Heart left ventricle (tissue), 16 donors: ENCODE data around the gene TYMP. TPM values are rescaled to one million over a fixed set of nuclear protein-coding genes. Genes with fewer than 3 reads are reported as not detected.

Source experiments
- ATAC-seq, 4 donors: fragments of 200-7000 bp; cut with Tn5 transposase; one replicate each; pipeline ENCODE4 v1.9.1; 2020 to 2022; ENCODE audit warnings: moderate library complexity in 4 of 4, mild to moderate bottlenecking in 3 of 4, moderate number of reproducible peaks in 1 of 4
- DNase-seq, 5 donors: peaks; one replicate each; pipeline ENCODE4 v3.0.0-alpha.2; 2020
- H3K27ac ChIP-seq, 12 donors: fragments of 200-600 bp; sonication (generic) in 4 of 12; one replicate each; pipeline versions ENCODE4 v1.5.0 to v1.8.0; 2016 to 2022; ENCODE audit warnings: mild to moderate bottlenecking in 2 of 12
- H3K27me3 ChIP-seq, 9 donors: fragments of 200-600 bp; sonication (generic) in 2 of 9; one replicate each; pipeline versions ENCODE4 v1.5.1 to v1.8.0; 2016 to 2022; ENCODE audit warnings: mild to moderate bottlenecking in 3 of 9
- H3K36me3 ChIP-seq, 9 donors: fragments of 200-600 bp; sonication (generic) in 2 of 9; one replicate each; pipeline versions ENCODE4 v1.5.0 to v1.8.0; 2018 to 2022; ENCODE audit warnings: mild to moderate bottlenecking in 2 of 9
- H3K4me1 ChIP-seq, 12 donors: fragments of 200-600 bp; sonication (generic) in 4 of 12; one replicate each; pipeline versions ENCODE4 v1.5.0 to v1.8.0; 2016 to 2022; ENCODE audit warnings: mild to moderate bottlenecking in 3 of 12
- H3K4me3 ChIP-seq, 12 donors: fragments of 200-600 bp; sonication (generic) in 4 of 12; one replicate each; pipeline versions ENCODE4 v1.5.0 to v1.8.0; 2017 to 2022; ENCODE audit warnings: mild to moderate bottlenecking in 9 of 12, moderate library complexity in 4 of 12
- H3K9me3 ChIP-seq, 12 donors: fragments of 200-600 bp; sonication (generic) in 4 of 12; one replicate each; pipeline versions ENCODE4 v1.5.0 to v1.8.0; 2016 to 2022; ENCODE audit warnings: mild to moderate bottlenecking in 1 of 12
- POLR2A ChIP-seq, 2 donors: fragments of 450-650 bp; IDR thresholded peaks; one replicate each; pipeline ENCODE4 v1.6.1; 2017; ENCODE audit warnings: antibody characterized with exemption in 2 of 2, mild to moderate bottlenecking in 2 of 2, moderate library complexity in 2 of 2
- WGBS, 4 donors: extraction: QIAGEN DNeasy Blood & Tissue Kit in 2 of 4; methylation state at CpG; one replicate each; pipeline versions ENCODE4 v1.1.5 to v1.1.7; 2013 to 2018; 5-methylcytosine and 5-hydroxymethylcytosine counted together
- intact Hi-C, 10 donors: fragments of 100-400 bp; cut with DNase I; formaldehyde crosslinking; loops; one replicate each; pipeline versions ENCODE4 v1.11.1 to v1.14.2; 2022
- polyA plus RNA-seq, 2 donors: library from polyadenylated mRNA; stranded (reverse); fragments of 200-250 nt; gene quantifications; one replicate each; pipeline ENCODE4 v1.2.3, GENCODE V29; 2013
- total RNA-seq, 9 donors: library from RNA; depleted of rRNA in 2 of 9; stranded (reverse); fragments of >200 nt in 2 of 9; fragmentation: NEBNext Ultra II Directional in 3 of 9; extraction: Animal tissue kit (Norgen Biotek cat#: 25700) in 3 of 9; gene quantifications; one replicate each; pipeline versions ENCODE4 v1.1.0 to v1.2.4, GENCODE V29; 2016 to 2023
- TF ChIP-seq, protein P1 (sequence below), 12 donors: fragments of 200-600 bp; sonication (generic) in 4 of 12; IDR thresholded peaks; one replicate each; pipeline versions ENCODE4 v1.5.0 to v1.8.0; 2018 to 2022; ENCODE audit warnings: antibody characterized with exemption in 12 of 12, mild to moderate bottlenecking in 5 of 12
- donor health status: ischemic (EF 13 %, LVEDD 7.1; RV severe dilation, severe dysfunction).
- donor health status: healthy with polysubstance abuse.
- donor health status: DM: no; HTN: yes; CAD: no.
- donor health status: DM: no; HTN: no; CAD: no.
- donor health status: ischemic (EF 25% LVEDD 6.9; RV normal size, moderate dysfunction).
- donor health status: ischemic (EF 25% LVEDD 5.7; RV mildly dilated, moderate dysfunction).
- donor health status: healthy.
- donor health status: DM: yes; HTN: yes; CAD: no.
- donor health status: ischemic (EF 35%, LVEDD 5.7; RV mildly dilated, moderate dysfunction).
- donor health status: nonischemic (EF 11% LVEDD 7.7; RV severe dilation, severe dysfunction).
- donor health status: DM: yes; HTN: yes; CAD: no.
- donor health status: PGD.
- donor health status: ischemic (EF 29% LVEDD 5.4; RV normal size, mild dysfunction).
- donor health status: nonischemic (EF 23%, LVEDD 6.1; RV moderate dilation, normal function).

TYMP gene
- total and polyA plus RNA-seq, 11 donors, result 8.3 to 198 (median 21.7) TPM

- ATAC-seq (peak; percentile 71 to 85 (median 84)), DNase-seq (peak; percentile 91 to 95 (median 93))
- Histone ChIP-seq H3K36me3 (peaks cover 0 to 45% (median 35%) of the 10 kb centered on the region in 9 donors), H3K4me1 (peaks cover 8 to 31% (median 23%) of the 10 kb centered on the region in 12 donors), H3K27ac (peak within 1 kb of the TSS; percentile 86 to 98 (median 93)), H3K27me3 (no peaks in the 10 kb centered on the region), H3K9me3 (no peaks in the 10 kb centered on the region), H3K4me3 (peak within 1 kb of the TSS; percentile 80 to 100 (median 96))
- peak in 1 of 2 donors; percentile 65 for TF ChIP-seq POLR2A (IDR thresholded peaks at IDR 0.05)
- TF ChIP-seq, protein P1, sequence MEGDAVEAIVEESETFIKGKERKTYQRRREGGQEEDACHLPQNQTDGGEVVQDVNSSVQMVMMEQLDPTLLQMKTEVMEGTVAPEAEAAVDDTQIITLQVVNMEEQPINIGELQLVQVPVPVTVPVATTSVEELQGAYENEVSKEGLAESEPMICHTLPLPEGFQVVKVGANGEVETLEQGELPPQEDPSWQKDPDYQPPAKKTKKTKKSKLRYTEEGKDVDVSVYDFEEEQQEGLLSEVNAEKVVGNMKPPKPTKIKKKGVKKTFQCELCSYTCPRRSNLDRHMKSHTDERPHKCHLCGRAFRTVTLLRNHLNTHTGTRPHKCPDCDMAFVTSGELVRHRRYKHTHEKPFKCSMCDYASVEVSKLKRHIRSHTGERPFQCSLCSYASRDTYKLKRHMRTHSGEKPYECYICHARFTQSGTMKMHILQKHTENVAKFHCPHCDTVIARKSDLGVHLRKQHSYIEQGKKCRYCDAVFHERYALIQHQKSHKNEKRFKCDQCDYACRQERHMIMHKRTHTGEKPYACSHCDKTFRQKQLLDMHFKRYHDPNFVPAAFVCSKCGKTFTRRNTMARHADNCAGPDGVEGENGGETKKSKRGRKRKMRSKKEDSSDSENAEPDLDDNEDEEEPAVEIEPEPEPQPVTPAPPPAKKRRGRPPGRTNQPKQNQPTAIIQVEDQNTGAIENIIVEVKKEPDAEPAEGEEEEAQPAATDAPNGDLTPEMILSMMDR (IDR thresholded peaks at IDR 0.05), result peak in 2 of 12 donors; percentile 15 to 20
- intact Hi-C loops, result loop anchor here in 4 of 10 donors (2.0 to 10.0 kb wide), 5 partner anchors 33 to 263 kb away; partner anchors contain the start of genes HDAC10 (in 2 of the 4), CHKB (in 1 of the 4), SBF1 (in 1 of the 4) and SYCE3 (in 1 of the 4)
- 0 to 1% (median 1%) methylated on average over 11 to 61 of the region's 62 CpGs for WGBS, 4 donors
Observed at GRCh38 chr22:50507421-50507990, 22.3 kb downstream of the TYMP start, which contains the start of gene LMF2. LMF2 (minus strand) TSS chr22:50507702; CDS start chr22:50507675, 27 bp downstream.

GRCh38 chr22:50506611-50507420, 23.0 kb downstream of the TYMP start:
- Histone ChIP-seq H3K4me3 (peak overlapping the region; percentile 49 to 100 (median 96)), H3K9me3 (no peaks in the 10 kb centered on the region), H3K27ac (peak overlapping the region; percentile 75 to 98 (median 93)), H3K27me3 (no peaks in the 10 kb centered on the region), H3K4me1 (peaks cover 8 to 31% (median 23%) of the 10 kb centered on the region in 12 donors), H3K36me3 (peaks cover 0 to 48% (median 36%) of the 10 kb centered on the region in 9 donors)
- DNase-seq, result peak in 1 of 5 donors; percentile 42
- TF ChIP-seq, protein P1 (IDR thresholded peaks at IDR 0.05), result no peak
- TF ChIP-seq POLR2A (IDR thresholded peaks at IDR 0.05), result no peak
- 25 to 32% (median 30%) methylated on average over 12 to 21 of the region's 21 CpGs for WGBS, 4 donors
- ATAC-seq, result peak in 3 of 4 donors; percentile 2 to 9 (median 3)
- intact Hi-C loops, result loop anchor here in 4 of 10 donors (2.0 to 10.0 kb wide), 5 partner anchors 32 to 262 kb away; partner anchors contain the start of genes HDAC10 (in 2 of the 4), CHKB (in 1 of the 4), SBF1 (in 1 of the 4) and SYCE3 (in 1 of the 4)

DNA sequence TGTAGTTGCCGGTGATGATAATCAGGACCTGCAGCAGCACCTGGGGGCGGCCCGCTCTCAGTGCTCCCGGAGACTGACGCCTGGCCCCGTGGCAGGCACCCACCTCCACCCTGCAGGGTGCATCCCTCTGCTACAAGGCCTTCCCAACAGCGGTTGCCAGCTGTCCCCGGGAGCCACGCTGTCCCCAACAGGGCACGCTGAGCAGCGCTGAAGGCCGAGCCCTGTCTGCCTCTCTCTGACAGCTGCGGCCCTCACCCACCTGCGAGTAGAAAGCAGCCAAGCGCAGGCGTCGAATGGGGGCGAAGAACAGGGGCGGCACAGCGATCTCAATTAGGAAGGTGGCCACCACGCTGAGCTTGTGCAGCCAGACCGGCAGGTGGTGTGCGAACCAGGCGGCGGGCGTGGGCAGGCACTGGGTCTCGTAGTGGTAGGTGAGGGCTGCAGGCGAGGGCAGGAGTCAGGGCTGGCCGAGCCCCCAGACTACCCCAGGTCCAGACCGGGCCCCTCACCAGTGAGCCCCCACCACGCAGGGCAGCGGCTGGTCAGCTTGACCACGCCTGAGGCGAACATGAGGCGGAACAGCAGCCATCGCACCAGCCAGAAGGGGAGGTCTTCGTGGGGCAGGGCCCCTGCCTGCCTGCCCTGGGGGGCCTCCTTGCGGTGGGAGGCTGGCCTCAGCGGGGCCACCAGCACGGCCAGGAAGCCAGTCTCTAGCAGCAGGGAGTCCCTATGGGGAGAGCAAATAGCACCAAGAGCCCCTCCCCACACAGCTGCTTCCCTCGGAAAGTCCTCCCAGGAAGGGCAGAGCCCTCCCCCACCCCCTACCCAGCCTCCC, 23.8 kb downstream of the TYMP start:
- ATAC-seq (no peak), DNase-seq (no peak)
- Histone ChIP-seq H3K36me3 (peaks cover 0 to 47% (median 36%) of the 10 kb centered on the region in 9 donors), H3K27me3 (no peaks in the 10 kb centered on the region), H3K27ac (no peak overlapping the region), H3K9me3 (no peaks in the 10 kb centered on the region), H3K4me3 (peak overlapping the region in 10 of 12 donors; percentile 81 to 100 (median 96)), H3K4me1 (peaks cover 8 to 31% (median 23%) of the 10 kb centered on the region in 12 donors)
- TF ChIP-seq POLR2A (IDR thresholded peaks at IDR 0.05), result no peak
- TF ChIP-seq, protein P1 (IDR thresholded peaks at IDR 0.05), result no peak
- 83 to 95% (median 90%) methylated on average over 29 to 41 of the region's 41 CpGs for WGBS, 4 donors
- intact Hi-C loops, result loop anchor here in 4 of 10 donors (2.0 to 10.0 kb wide), 5 partner anchors 31 to 261 kb away; partner anchors contain the start of genes HDAC10 (in 2 of the 4), CHKB (in 1 of the 4), SBF1 (in 1 of the 4) and SYCE3 (in 1 of the 4)
